Measurements from ENCODE around the gene HS1BP3. TPM values are rescaled to one million over a fixed set of nuclear protein-coding genes. Genes with fewer than 3 reads are reported as not detected.

Gene HS1BP3
- total and polyA plus RNA-seq, 9 of the 15 experiments (the other 6 are each of a cell fraction or from before 2014, with no cell fraction given) = 0.41 to 8.3 (median 5.9) TPM

DNA sequence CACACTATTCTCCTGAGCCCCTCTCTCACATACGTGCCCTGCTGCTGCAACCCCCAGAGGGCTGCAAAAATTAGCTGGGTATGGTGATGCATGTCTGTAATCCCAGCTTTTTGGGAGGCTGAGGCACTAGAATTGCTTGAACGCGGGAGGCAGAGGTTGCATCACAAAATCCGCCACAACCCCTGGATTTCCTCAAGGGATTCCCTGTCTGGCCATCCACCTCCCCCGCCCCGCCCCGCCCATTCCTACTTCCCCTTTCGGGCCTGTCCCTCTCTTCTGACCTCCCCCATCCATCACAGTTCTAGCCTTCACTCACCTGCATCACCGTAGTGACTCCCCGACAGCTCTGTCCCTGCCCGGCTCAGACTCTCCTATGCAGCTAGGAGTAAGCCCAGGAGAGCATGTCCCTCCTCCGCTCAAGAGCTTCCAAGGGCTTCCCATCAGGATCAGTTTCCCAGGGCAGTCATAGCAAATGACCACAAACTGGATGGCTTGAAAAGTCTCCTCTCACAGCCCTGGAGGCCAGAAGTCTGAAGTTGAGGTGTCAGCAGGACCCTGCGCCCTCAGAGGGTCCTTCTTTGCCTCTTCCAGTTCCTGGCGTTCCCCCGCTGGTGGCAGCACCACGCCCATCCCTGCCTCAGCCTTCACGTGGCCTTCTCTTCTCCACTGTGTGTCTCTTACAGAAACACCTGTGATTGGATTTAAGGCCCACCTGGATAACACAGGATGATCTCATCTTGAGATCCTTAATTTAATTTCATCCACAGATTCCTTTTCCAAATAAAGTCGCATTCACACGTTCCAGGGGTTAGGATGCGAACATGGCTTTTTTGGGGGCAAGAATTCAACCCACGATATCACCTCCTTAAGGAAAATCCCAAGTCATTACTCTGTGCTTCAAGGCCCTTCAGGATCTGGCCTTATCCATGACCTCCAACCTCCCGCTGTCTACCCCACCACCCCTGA, 58.5 kb downstream of the HS1BP3 start (continued):
- TF ChIP-seq ARID1B (IDR thresholded peaks at IDR 0.05) (peak; percentile 10; the same call in 1 of the 2 replicates), PHF20 (IDR thresholded peaks at IDR 0.05; ENCODE audit: partially characterized antibody) (no peak), SAP30 (IDR thresholded peaks at IDR 0.05; ENCODE audit: borderline replicate concordance, insufficient read depth, low read depth, low read length, poor library complexity, severe bottlenecking) (no peak), SMAD4 (CRISPR knock-in tag; conservative IDR thresholded peaks at IDR 0.05) (0 out of 2 replicates have a peak, but pooled peaks have one; percentile 15), PURB (CRISPR knock-in tag; IDR thresholded peaks at IDR 0.05; ENCODE audit: low read depth) (no peak), ZNF695 (CRISPR knock-in tag; IDR thresholded peaks at IDR 0.05) (no peak), CHCHD3 (CRISPR knock-in tag; IDR thresholded peaks at IDR 0.05) (no peak), DACH1 (IDR thresholded peaks at IDR 0.05; ENCODE audit: partially characterized antibody) (no peak), THAP12 (CRISPR knock-in tag; IDR thresholded peaks at IDR 0.05) (no peak)
- TF ChIP-seq, protein P1, sequence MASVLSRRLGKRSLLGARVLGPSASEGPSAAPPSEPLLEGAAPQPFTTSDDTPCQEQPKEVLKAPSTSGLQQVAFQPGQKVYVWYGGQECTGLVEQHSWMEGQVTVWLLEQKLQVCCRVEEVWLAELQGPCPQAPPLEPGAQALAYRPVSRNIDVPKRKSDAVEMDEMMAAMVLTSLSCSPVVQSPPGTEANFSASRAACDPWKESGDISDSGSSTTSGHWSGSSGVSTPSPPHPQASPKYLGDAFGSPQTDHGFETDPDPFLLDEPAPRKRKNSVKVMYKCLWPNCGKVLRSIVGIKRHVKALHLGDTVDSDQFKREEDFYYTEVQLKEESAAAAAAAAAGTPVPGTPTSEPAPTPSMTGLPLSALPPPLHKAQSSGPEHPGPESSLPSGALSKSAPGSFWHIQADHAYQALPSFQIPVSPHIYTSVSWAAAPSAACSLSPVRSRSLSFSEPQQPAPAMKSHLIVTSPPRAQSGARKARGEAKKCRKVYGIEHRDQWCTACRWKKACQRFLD (CRISPR knock-in tag; IDR thresholded peaks at IDR 0.05) = no peak
